Heart left ventricle (tissue), 16 donors: ENCODE measurements around the gene MYB. TPM values are rescaled to one million over a fixed set of nuclear protein-coding genes. Genes with fewer than 3 reads are reported as not detected.
A peak's percentile ranks its signal among the peaks of the same experiment; 100 is the strongest.

ENCODE experiments used
- ATAC-seq, 4 donors: fragments of 200-7000 bp; cut with Tn5 transposase; one replicate each; pipeline ENCODE4 v1.9.1; 2020 to 2022; ENCODE audit warnings: moderate library complexity in 4 of 4, mild to moderate bottlenecking in 3 of 4, moderate number of reproducible peaks in 1 of 4
- DNase-seq, 5 donors: peaks; one replicate each; pipeline ENCODE4 v3.0.0-alpha.2; 2020
- H3K27ac ChIP-seq, 12 donors: fragments of 200-600 bp; sonication (generic) in 4 of 12; one replicate each; pipeline versions ENCODE4 v1.5.0 to v1.8.0; 2016 to 2022; ENCODE audit warnings: mild to moderate bottlenecking in 2 of 12
- H3K27me3 ChIP-seq, 9 donors: fragments of 200-600 bp; sonication (generic) in 2 of 9; one replicate each; pipeline versions ENCODE4 v1.5.1 to v1.8.0; 2016 to 2022; ENCODE audit warnings: mild to moderate bottlenecking in 3 of 9
- H3K36me3 ChIP-seq, 9 donors: fragments of 200-600 bp; sonication (generic) in 2 of 9; one replicate each; pipeline versions ENCODE4 v1.5.0 to v1.8.0; 2018 to 2022; ENCODE audit warnings: mild to moderate bottlenecking in 2 of 9
- H3K4me1 ChIP-seq, 12 donors: fragments of 200-600 bp; sonication (generic) in 4 of 12; one replicate each; pipeline versions ENCODE4 v1.5.0 to v1.8.0; 2016 to 2022; ENCODE audit warnings: mild to moderate bottlenecking in 3 of 12
- H3K4me3 ChIP-seq, 12 donors: fragments of 200-600 bp; sonication (generic) in 4 of 12; one replicate each; pipeline versions ENCODE4 v1.5.0 to v1.8.0; 2017 to 2022; ENCODE audit warnings: mild to moderate bottlenecking in 9 of 12, moderate library complexity in 4 of 12
- H3K9me3 ChIP-seq, 12 donors: fragments of 200-600 bp; sonication (generic) in 4 of 12; one replicate each; pipeline versions ENCODE4 v1.5.0 to v1.8.0; 2016 to 2022; ENCODE audit warnings: mild to moderate bottlenecking in 1 of 12
- POLR2A ChIP-seq, 2 donors: fragments of 450-650 bp; IDR thresholded peaks; one replicate each; pipeline ENCODE4 v1.6.1; 2017; ENCODE audit warnings: antibody characterized with exemption in 2 of 2, mild to moderate bottlenecking in 2 of 2, moderate library complexity in 2 of 2
- WGBS, 4 donors: extraction: QIAGEN DNeasy Blood & Tissue Kit in 2 of 4; methylation state at CpG; one replicate each; pipeline versions ENCODE4 v1.1.5 to v1.1.7; 2013 to 2018; 5-methylcytosine and 5-hydroxymethylcytosine counted together
- intact Hi-C, 10 donors: fragments of 100-400 bp; cut with DNase I; formaldehyde crosslinking; loops; one replicate each; pipeline versions ENCODE4 v1.11.1 to v1.14.2; 2022
- polyA plus RNA-seq, 2 donors: library from polyadenylated mRNA; stranded (reverse); fragments of 200-250 nt; gene quantifications; one replicate each; pipeline ENCODE4 v1.2.3, GENCODE V29; 2013
- total RNA-seq, 9 donors: library from RNA; depleted of rRNA in 2 of 9; stranded (reverse); fragments of >200 nt in 2 of 9; fragmentation: NEBNext Ultra II Directional in 3 of 9; extraction: Animal tissue kit (Norgen Biotek cat#: 25700) in 3 of 9; gene quantifications; one replicate each; pipeline versions ENCODE4 v1.1.0 to v1.2.4, GENCODE V29; 2016 to 2023
- TF ChIP-seq, protein P1 (sequence below), 12 donors: fragments of 200-600 bp; sonication (generic) in 4 of 12; IDR thresholded peaks; one replicate each; pipeline versions ENCODE4 v1.5.0 to v1.8.0; 2018 to 2022; ENCODE audit warnings: antibody characterized with exemption in 12 of 12, mild to moderate bottlenecking in 5 of 12
- donor health status: ischemic (EF 13 %, LVEDD 7.1; RV severe dilation, severe dysfunction).
- donor health status: healthy with polysubstance abuse.
- donor health status: DM: no; HTN: yes; CAD: no.
- donor health status: DM: no; HTN: no; CAD: no.
- donor health status: ischemic (EF 25% LVEDD 6.9; RV normal size, moderate dysfunction).
- donor health status: ischemic (EF 25% LVEDD 5.7; RV mildly dilated, moderate dysfunction).
- donor health status: healthy.
- donor health status: DM: yes; HTN: yes; CAD: no.
- donor health status: ischemic (EF 35%, LVEDD 5.7; RV mildly dilated, moderate dysfunction).
- donor health status: nonischemic (EF 11% LVEDD 7.7; RV severe dilation, severe dysfunction).
- donor health status: DM: yes; HTN: yes; CAD: no.
- donor health status: PGD.
- donor health status: ischemic (EF 29% LVEDD 5.4; RV normal size, mild dysfunction).
- donor health status: nonischemic (EF 23%, LVEDD 6.1; RV moderate dilation, normal function).

MYB gene
- total and polyA plus RNA-seq, 11 donors: 0.12 to 0.53 (median 0.20) TPM; not detected in 8

DNA sequence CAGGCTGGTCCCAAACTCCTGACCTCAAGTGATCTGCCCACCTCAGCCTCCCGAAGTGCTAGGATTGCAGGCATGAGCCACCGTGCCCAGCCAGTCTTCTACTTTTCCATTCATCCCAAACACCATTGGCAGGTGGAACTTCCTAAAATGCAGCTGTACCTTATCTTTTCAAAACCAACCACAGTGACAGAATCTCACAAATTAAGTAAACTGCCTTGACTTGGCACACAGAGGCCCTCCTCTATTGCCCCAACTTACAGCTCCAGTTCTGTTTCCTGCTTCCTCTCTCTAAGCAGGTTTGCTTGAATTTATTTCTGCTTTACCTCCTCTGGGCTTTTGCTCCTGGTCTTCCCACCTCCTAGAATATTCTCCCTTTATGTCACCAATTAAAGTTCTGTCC is 7.6 kb downstream of the MYB start:
- Histone ChIP-seq H3K36me3 (no peaks in the 10 kb centered on the region), H3K27me3 (peaks cover 3 to 52% (median 27%) of the 10 kb centered on the region in 9 donors), H3K4me1 (peaks cover 0 to 15% (median 2%) of the 10 kb centered on the region in 12 donors), H3K9me3 (no peaks in the 10 kb centered on the region), H3K4me3 (no peak overlapping the region), H3K27ac (no peak overlapping the region)
- ATAC-seq (no peak), DNase-seq (no peak)
- TF ChIP-seq, protein P1, sequence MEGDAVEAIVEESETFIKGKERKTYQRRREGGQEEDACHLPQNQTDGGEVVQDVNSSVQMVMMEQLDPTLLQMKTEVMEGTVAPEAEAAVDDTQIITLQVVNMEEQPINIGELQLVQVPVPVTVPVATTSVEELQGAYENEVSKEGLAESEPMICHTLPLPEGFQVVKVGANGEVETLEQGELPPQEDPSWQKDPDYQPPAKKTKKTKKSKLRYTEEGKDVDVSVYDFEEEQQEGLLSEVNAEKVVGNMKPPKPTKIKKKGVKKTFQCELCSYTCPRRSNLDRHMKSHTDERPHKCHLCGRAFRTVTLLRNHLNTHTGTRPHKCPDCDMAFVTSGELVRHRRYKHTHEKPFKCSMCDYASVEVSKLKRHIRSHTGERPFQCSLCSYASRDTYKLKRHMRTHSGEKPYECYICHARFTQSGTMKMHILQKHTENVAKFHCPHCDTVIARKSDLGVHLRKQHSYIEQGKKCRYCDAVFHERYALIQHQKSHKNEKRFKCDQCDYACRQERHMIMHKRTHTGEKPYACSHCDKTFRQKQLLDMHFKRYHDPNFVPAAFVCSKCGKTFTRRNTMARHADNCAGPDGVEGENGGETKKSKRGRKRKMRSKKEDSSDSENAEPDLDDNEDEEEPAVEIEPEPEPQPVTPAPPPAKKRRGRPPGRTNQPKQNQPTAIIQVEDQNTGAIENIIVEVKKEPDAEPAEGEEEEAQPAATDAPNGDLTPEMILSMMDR (IDR thresholded peaks at IDR 0.05): no peak
- TF ChIP-seq POLR2A (IDR thresholded peaks at IDR 0.05): no peak
- intact Hi-C loops: loop anchor here in 1 of 10 donors (10.0 kb wide), 1 partner anchor 1324 kb away; no protein-coding TSS in a partner anchor
- WGBS, 4 donors: 85 to 94% (median 87%) methylated on average over 2 of the region's 2 CpGs

DNA sequence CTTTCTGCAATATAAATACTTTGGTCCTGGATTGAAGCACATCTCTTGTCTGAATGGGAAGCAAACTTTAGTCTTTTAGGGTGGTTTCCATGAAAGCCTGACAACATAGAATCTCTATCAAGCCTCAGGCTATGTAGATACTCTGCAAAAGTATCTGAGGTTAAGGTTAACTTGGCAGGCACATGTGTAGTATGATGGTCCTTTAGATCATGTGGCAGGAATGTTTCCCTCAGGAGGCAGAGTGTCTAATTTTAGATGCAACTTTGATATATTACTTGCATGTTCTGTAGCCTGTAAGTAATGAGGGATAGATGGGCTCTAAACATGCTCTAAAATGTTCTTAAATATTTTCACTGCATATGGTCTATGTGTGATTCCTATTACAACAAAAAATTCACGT is 8.2 kb downstream of the MYB start:
- Histone ChIP-seq H3K27ac (no peak overlapping the region), H3K4me3 (no peak overlapping the region), H3K4me1 (peaks cover 0 to 11% (median 0%) of the 10 kb centered on the region in 12 donors), H3K36me3 (no peaks in the 10 kb centered on the region), H3K27me3 (peaks cover 0 to 45% (median 22%) of the 10 kb centered on the region in 9 donors), H3K9me3 (no peaks in the 10 kb centered on the region)
- TF ChIP-seq, protein P1 (IDR thresholded peaks at IDR 0.05): no peak
- TF ChIP-seq POLR2A (IDR thresholded peaks at IDR 0.05): no peak
- intact Hi-C loops: loop anchor here in 1 of 10 donors (10.0 kb wide), 1 partner anchor 1325 kb away; no protein-coding TSS in a partner anchor
- DNase-seq: no peak
- ATAC-seq: no peak
- 70 to 76% (median 72%) methylated on average over 1 of the region's 1 CpG for WGBS, 4 donors

- no peak for TF ChIP-seq POLR2A (IDR thresholded peaks at IDR 0.05)
- TF ChIP-seq, protein P1 (IDR thresholded peaks at IDR 0.05): no peak
- intact Hi-C loops: no loop called here
- ATAC-seq (no peak), DNase-seq (no peak)
- H3K27me3 ChIP-seq: peaks cover 0 to 22% (median 5%) of the 10 kb centered on the region in 9 donors
- WGBS, 4 donors: 81 to 85% (median 82%) methylated on average over 10 of the region's 10 CpGs
- H3K9me3 ChIP-seq: no peaks in the 10 kb centered on the region
- peaks cover 0 to 22% (median 0%) of the 10 kb centered on the region in 12 donors for H3K4me1 ChIP-seq
- no peak overlapping the region for H3K4me3 ChIP-seq
- H3K27ac ChIP-seq: peak overlapping the region in 1 of 12 donors; percentile 13
- no peaks in the 10 kb centered on the region for H3K36me3 ChIP-seq
These were observed 10.6 kb downstream of the MYB start for GRCh38 chr6:135191508-135192255.

DNA sequence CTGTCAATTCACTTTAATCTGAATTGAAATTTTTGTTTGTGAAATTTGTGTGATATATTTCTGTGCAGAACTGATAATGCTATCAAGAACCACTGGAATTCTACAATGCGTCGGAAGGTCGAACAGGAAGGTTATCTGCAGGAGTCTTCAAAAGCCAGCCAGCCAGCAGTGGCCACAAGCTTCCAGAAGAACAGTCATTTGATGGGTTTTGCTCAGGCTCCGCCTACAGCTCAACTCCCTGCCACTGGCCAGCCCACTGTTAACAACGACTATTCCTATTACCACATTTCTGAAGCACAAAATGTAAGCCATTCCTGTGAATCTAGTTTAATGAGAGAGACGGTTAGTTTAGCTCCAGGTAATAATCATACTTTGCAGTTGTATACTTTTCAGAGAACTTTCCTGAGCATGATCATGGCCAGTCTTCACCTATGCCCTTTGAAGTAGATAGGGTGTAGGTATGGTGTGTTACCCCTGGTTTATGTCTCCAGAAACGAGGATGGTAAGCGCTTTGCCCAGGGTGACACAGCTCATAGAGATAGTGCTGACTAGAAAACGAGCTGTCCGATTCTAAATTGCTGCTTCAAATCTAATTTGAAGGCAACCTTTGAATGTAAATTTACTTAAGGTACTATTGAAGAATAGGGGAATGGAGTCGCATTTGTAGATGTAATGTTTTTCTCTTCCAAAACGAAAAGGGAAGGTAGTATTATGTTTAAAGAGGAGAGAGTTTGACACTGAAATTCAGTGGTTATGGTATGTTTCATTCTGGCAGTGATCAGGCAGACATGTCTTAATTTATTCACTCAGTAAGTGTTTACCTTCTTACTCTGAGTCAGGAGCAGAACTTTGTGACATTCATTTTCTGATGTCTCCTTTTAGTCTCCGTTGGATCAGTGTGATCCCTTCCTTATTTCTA is 11.4 kb downstream of the MYB start:
- peaks cover 0 to 15% (median 4%) of the 10 kb centered on the region in 9 donors for H3K27me3 ChIP-seq
- 82 to 85% (median 84%) methylated on average over 13 of the region's 13 CpGs for WGBS, 4 donors

More for the DNA sequence above, 11.4 kb downstream of the MYB start:
- intact Hi-C loops: no loop called here
- H3K9me3 ChIP-seq: no peaks in the 10 kb centered on the region
- no peak for ATAC-seq
- TF ChIP-seq, protein P1 (IDR thresholded peaks at IDR 0.05): no peak
- TF ChIP-seq POLR2A (IDR thresholded peaks at IDR 0.05): no peak
- H3K4me3 ChIP-seq: no peak overlapping the region
- no peak overlapping the region for H3K27ac ChIP-seq
- peaks cover 0 to 22% (median 0%) of the 10 kb centered on the region in 12 donors for H3K4me1 ChIP-seq
- H3K36me3 ChIP-seq: no peaks in the 10 kb centered on the region
- DNase-seq: no peak
